Measurements from ENCODE around the gene ASH1L. TPM values are rescaled to one million over a fixed set of nuclear protein-coding genes. Genes with fewer than 3 reads are reported as not detected.
"Not testable (repeated sequence)": the region's sequence is repeated elsewhere in the genome, so short reads cannot be mapped to it uniquely, and the experiment has no call there.

The ASH1L gene
- total and polyA plus RNA-seq, 2 donors from 2014 or later: 4.2 to 68.5 TPM

DNA sequence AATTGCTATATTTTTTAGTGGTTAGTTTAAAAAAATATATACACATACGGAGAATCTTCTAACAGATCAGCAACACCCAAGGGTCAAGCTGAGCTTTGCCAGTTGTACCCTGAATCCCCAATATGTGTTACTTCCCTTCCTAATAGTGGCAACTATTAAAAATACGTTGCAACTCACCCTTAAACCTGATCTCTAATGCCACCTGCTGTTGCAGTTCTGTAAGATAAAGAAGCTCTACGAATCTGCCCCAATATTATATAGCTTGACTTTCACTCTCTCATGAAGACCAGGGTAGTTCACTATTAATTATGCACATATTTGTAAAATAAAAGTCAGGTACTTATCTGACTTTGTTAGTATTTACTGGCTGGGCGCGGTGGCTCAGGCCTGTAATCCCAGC is 58.4 kb downstream of the ASH1L start:
- H3K27me3 ChIP-seq (ENCODE audit: control insufficient read depth, insufficient read depth, low read length): no peaks in the 10 kb centered on the region
- H3K4me1 ChIP-seq (ENCODE audit: control insufficient read depth in 2 of 3, insufficient read depth in 2 of 3, low read depth in 1 of 3, low read length in 3 of 3): peaks cover 0 to 3% (median 0%) of the 10 kb centered on the region in 3 donors
- H3K27ac ChIP-seq (ENCODE audit: low read depth in 2 of 2, low read length in 2 of 2): no peak overlapping the region
- TF ChIP-seq, protein P1, sequence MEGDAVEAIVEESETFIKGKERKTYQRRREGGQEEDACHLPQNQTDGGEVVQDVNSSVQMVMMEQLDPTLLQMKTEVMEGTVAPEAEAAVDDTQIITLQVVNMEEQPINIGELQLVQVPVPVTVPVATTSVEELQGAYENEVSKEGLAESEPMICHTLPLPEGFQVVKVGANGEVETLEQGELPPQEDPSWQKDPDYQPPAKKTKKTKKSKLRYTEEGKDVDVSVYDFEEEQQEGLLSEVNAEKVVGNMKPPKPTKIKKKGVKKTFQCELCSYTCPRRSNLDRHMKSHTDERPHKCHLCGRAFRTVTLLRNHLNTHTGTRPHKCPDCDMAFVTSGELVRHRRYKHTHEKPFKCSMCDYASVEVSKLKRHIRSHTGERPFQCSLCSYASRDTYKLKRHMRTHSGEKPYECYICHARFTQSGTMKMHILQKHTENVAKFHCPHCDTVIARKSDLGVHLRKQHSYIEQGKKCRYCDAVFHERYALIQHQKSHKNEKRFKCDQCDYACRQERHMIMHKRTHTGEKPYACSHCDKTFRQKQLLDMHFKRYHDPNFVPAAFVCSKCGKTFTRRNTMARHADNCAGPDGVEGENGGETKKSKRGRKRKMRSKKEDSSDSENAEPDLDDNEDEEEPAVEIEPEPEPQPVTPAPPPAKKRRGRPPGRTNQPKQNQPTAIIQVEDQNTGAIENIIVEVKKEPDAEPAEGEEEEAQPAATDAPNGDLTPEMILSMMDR (IDR thresholded peaks at IDR 0.05; ENCODE audit: borderline replicate concordance, extremely low read depth, insufficient read depth): peak; percentile 37
- no peaks in the 10 kb centered on the region for H3K36me3 ChIP-seq (ENCODE audit: control insufficient read depth in 2 of 3, insufficient read depth in 3 of 3, low read length in 3 of 3)
- intact Hi-C loops (cut with DNase I): no loop called here
- no peak overlapping the region for H3K9ac ChIP-seq (ENCODE audit: low read length in 3 of 3)
- no peak overlapping the region for H3K4me3 ChIP-seq (ENCODE audit: low read length in 3 of 3)
- DNase-seq (peak in 1 of 5 donors; percentile 29), FAIRE-seq (no peak)
- H3K9me3 ChIP-seq (ENCODE audit: control insufficient read depth in 2 of 3, insufficient read depth in 1 of 3, low read length in 3 of 3): no peaks in the 10 kb centered on the region

DNA sequence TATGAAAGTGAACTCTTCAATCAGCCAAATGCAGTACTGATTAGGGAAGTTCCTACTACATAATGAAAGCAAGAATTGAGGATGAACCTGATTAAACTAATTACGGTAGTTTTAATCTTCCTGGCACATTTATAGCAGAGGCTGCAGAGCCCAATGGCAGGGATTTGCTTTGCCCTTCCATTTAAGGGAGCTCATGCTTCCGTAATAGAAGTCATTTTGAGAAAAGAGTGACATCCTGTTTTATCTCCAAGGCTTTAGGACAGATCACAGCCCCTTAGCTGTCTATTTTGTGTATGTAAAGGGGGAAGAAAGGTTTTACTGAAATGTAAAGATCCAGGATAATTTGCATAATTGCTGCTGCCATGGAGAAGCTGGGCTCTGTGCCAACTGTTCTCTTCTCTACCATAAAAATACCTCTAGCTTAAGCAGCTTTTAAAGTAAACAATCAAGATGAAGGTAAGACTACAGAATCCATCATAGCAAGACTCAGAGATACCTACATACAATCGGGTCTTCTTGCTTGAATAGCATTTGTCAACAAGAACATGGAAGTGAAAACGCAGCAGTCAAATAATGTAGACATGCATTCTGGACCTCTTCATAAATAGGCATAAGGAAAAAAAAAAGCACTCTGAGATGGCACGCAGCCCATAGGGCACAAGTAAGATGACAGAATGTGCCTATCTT is 62.5 kb downstream of the ASH1L start:
- DNase-seq (peak in 3 of 5 donors; percentile 17 to 57 (median 54)), FAIRE-seq (no peak)
- intact Hi-C loops (cut with DNase I): no loop called here
- TF ChIP-seq, protein P1 (IDR thresholded peaks at IDR 0.05; ENCODE audit: borderline replicate concordance, extremely low read depth, insufficient read depth): no peak
- no peaks in the 10 kb centered on the region for H3K9me3 ChIP-seq (ENCODE audit: control insufficient read depth in 2 of 3, insufficient read depth in 1 of 3, low read length in 3 of 3)
- H3K27me3 ChIP-seq (ENCODE audit: control insufficient read depth, insufficient read depth, low read length): no peaks in the 10 kb centered on the region
- no peak overlapping the region for H3K4me3 ChIP-seq (ENCODE audit: low read length in 3 of 3)
- no peak overlapping the region for H3K9ac ChIP-seq (ENCODE audit: low read length in 3 of 3)
- no peak overlapping the region for H3K27ac ChIP-seq (ENCODE audit: low read depth in 2 of 2, low read length in 2 of 2)
- H3K36me3 ChIP-seq (ENCODE audit: control insufficient read depth in 2 of 3, insufficient read depth in 3 of 3, low read length in 3 of 3): no peaks in the 10 kb centered on the region
- H3K4me1 ChIP-seq (ENCODE audit: control insufficient read depth in 2 of 3, insufficient read depth in 2 of 3, low read depth in 1 of 3, low read length in 3 of 3): peaks cover 0 to 3% (median under 1%) of the 10 kb centered on the region in 3 donors

DNA sequence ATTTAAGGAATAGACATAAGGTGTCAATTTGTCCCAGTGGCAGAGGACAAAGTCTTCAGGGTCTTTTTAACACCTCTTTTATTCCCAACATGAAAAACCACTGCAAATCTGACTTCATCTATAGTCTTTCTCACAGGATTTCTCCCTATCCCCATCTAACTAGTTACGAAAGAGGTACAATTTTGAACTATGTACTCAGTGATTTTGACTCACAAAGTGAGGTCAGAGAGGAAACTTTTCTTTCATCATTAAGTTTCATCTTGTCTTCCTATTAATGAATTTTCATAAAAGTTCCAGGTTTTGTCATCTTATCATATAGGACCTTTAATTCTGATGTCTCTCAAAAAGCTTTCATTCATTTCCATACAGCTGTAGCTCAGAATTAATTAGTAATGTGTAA is 63.3 kb downstream of the ASH1L start:
- DNase-seq (no peak), FAIRE-seq (no peak)
- TF ChIP-seq, protein P1 (IDR thresholded peaks at IDR 0.05; ENCODE audit: borderline replicate concordance, extremely low read depth, insufficient read depth): no peak
- intact Hi-C loops (cut with DNase I): no loop called here
- Histone ChIP-seq H3K9me3 (ENCODE audit: control insufficient read depth in 2 of 3, insufficient read depth in 1 of 3, low read length in 3 of 3) (no peaks in the 10 kb centered on the region), H3K4me3 (ENCODE audit: low read length in 3 of 3) (no peak overlapping the region), H3K27me3 (ENCODE audit: control insufficient read depth, insufficient read depth, low read length) (no peaks in the 10 kb centered on the region), H3K36me3 (ENCODE audit: control insufficient read depth in 2 of 3, insufficient read depth in 3 of 3, low read length in 3 of 3) (no peaks in the 10 kb centered on the region), H3K9ac (ENCODE audit: low read length in 3 of 3) (no peak overlapping the region), H3K4me1 (ENCODE audit: control insufficient read depth in 2 of 3, insufficient read depth in 2 of 3, low read depth in 1 of 3, low read length in 3 of 3) (peaks cover 3 to 7% (median 3%) of the 10 kb centered on the region in 3 donors), H3K27ac (ENCODE audit: low read depth in 2 of 2, low read length in 2 of 2) (no peak overlapping the region)

DNA sequence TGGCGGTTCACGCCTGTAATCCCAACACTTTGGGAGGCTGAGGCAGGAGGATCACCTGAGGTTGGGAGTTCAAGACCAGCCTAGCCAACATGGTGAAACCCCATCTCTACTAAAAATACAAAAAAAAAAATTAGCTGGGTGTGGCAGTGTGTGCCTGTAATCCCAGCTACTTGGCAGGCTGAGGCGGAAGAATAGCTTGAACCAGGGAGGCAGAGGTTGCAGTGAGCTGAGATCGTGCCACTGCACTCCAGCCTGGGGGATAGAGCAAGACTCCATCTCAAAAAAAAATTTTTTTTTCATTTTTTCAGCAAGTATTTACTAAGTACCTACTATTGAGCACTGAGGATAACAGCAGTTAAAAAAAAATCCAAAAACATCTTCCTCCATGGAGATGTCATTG is 69.0 kb downstream of the ASH1L start:
- H3K27me3 ChIP-seq (ENCODE audit: control insufficient read depth, insufficient read depth, low read length); DNase-seq; H3K36me3 ChIP-seq (ENCODE audit: control insufficient read depth in 2 of 3, insufficient read depth in 3 of 3, low read length in 3 of 3); H3K9me3 ChIP-seq (ENCODE audit: control insufficient read depth in 2 of 3, insufficient read depth in 1 of 3, low read length in 3 of 3); FAIRE-seq; H3K4me3 ChIP-seq (ENCODE audit: low read length in 3 of 3); H3K27ac ChIP-seq (ENCODE audit: low read depth in 2 of 2, low read length in 2 of 2); H3K9ac ChIP-seq (ENCODE audit: low read length in 3 of 3); H3K4me1 ChIP-seq (ENCODE audit: control insufficient read depth in 2 of 3, insufficient read depth in 2 of 3, low read depth in 1 of 3, low read length in 3 of 3); intact Hi-C loops (cut with DNase I): not testable (repeated sequence)

DNA sequence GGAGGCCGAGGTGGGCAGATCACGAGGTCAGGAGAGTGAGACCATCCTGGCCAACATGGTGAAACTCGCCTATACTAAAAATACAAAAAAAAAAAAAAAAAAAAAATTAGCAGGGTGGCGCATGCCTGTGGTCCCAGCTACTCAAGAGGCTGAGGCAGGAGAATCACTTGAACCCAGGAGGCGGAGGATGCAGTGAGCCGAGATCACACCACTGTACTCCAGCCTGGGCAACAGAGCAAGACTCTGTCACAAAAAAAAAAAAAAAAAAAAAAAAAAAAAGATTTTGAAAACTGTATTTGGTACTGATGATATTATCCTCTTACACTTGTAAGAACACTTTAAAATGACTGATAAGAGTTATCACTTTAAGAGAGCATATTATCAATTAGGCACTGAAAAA is 74.2 kb downstream of the ASH1L start:
- DNase-seq; H3K27ac ChIP-seq (ENCODE audit: low read depth in 2 of 2, low read length in 2 of 2); H3K27me3 ChIP-seq (ENCODE audit: control insufficient read depth, insufficient read depth, low read length); H3K4me3 ChIP-seq (ENCODE audit: low read length in 3 of 3); H3K9ac ChIP-seq (ENCODE audit: low read length in 3 of 3); H3K36me3 ChIP-seq (ENCODE audit: control insufficient read depth in 2 of 3, insufficient read depth in 3 of 3, low read length in 3 of 3); H3K4me1 ChIP-seq (ENCODE audit: control insufficient read depth in 2 of 3, insufficient read depth in 2 of 3, low read depth in 1 of 3, low read length in 3 of 3); intact Hi-C loops (cut with DNase I); H3K9me3 ChIP-seq (ENCODE audit: control insufficient read depth in 2 of 3, insufficient read depth in 1 of 3, low read length in 3 of 3); FAIRE-seq: not testable (repeated sequence)
